ENCODE data around the gene DAGLB.
"Not testable (repeated sequence)": the region's sequence is repeated elsewhere in the genome, so short reads cannot be mapped to it uniquely, and the experiment has no call there.

The DAGLB gene, protein sequence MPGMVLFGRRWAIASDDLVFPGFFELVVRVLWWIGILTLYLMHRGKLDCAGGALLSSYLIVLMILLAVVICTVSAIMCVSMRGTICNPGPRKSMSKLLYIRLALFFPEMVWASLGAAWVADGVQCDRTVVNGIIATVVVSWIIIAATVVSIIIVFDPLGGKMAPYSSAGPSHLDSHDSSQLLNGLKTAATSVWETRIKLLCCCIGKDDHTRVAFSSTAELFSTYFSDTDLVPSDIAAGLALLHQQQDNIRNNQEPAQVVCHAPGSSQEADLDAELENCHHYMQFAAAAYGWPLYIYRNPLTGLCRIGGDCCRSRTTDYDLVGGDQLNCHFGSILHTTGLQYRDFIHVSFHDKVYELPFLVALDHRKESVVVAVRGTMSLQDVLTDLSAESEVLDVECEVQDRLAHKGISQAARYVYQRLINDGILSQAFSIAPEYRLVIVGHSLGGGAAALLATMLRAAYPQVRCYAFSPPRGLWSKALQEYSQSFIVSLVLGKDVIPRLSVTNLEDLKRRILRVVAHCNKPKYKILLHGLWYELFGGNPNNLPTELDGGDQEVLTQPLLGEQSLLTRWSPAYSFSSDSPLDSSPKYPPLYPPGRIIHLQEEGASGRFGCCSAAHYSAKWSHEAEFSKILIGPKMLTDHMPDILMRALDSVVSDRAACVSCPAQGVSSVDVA

GRCh38 chr7:6447581-6448199, at the start of gene DAGLB:
Gene DAGLB, minus strand, starts transcription at chr7:6447954. Its CDS starts 112 bp downstream, at chr7:6447842.
- peak; percentile 89 to 94 for DNase-seq (ENCODE audit: low read depth in 2 of 2)

DNA sequence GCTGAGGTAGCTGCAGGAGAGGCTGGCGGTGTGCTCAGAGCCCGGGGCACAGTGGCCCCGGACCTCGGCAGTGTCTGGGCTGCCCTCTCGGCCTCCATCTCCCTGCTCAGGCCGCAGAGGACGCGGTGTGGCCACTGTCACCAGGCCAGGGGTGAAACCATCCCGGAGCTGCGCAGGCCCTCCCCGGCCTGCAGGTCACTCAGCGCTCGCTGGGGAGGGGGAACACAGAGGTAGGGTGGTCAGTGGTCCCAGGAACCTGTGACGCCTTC, 49.8 kb upstream of the DAGLB start:
- no peak for DNase-seq (ENCODE audit: low read depth in 2 of 2)

DNA sequence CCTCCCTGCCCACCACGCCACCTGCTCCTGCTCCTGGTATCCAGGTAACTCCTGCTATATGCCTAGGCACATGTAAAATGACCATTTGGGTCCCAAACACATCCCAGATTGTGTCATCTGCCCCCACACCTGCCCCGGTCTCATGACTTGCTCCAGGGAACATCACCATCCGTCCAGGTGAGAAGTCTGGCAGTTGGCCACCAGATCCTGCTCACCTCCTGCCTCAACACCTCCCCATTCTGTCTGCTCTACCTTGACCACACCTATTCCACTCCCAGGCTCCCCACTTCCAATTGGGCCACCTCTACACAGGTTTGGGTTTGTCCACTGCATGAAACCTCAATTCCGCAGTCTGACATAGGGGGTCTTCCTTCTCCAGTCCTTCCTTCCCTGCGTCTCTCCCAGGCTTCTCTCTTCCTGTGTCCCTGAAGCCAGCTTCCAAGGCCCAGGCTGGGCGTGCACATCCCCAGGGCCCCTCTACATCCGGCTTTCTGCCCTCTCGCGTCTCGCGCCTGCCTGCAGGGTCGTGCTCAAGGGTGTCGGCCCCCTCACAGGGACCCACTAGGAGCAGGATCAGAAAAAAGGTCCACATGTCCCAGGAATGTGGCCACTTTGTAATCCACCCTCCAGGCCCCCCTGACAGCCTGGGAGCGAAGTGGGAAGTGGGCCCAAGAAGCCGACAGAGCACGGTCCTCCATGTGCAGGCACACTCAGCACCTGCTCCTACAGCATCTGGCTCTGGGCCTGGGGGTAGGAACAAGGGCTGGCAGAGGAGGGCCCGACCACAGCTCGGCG, 49.3 kb upstream of the DAGLB start:
- DNase-seq (ENCODE audit: low read depth in 2 of 2) = no peak

- DNase-seq (ENCODE audit: low read depth in 2 of 2) = no peak
Observed at GRCh38 chr7:6495597-6496262, 48.0 kb upstream of the DAGLB start.

DNA sequence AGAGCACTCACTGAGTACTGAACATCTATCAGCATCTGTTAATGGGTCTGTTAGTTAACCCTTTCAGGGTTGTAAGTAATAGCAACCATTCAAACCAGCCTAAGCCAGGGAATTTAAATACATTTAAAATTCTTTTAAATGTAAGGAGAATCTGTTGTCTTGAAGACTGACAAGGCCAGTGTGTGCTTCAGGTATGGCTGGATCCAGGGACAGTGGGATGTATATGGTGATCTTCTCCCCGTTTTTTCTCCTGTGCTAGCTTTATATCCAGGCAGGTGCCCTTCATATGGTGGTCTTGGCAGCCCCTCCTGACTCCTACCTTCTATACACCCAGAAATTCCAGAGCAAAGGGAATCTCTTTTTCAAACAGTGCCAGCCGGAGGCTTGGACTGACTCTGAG, 46.6 kb upstream of the DAGLB start:
- no peak for DNase-seq (ENCODE audit: low read depth in 2 of 2)

DNA sequence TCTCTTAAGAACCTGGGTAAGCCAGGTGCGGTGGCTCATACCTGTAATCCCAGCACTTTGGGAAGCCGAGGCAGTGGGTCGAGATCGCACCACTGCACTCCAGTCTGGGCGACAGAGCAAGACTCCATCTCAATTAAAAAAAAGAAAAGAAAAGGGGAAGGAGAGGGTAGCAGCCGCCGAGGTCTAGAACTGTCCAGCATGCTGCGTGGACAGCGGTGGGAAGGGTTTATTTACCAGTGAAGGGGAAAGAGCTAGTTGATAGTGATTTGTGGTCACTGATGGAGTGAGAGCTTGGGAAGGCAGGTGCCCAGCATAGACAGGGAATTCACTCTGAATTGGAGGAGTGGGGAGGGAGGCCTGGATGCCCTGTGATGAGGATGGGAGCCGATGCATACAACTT, 43.4 kb upstream of the DAGLB start:
- DNase-seq (ENCODE audit: low read depth in 2 of 2) = no peak

DNA sequence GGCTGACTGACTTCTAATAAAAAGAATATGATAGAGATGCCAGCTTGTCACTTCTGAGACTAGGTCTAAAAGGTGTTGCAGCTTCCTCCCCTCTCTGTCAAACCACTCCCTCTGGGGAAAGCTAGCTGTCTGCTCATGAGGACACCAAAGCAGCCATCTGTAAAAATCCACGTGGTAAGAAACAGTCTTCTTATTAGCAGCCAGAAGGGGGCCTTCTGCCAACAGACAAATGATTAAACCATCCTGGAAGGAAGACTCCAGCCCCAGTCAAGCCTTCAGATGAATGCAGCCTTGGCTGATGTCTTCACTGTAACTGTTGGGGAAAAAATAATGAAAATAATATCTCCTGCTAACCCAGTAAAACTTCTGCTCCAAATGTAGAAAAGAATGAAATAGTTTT, 41.9 kb upstream of the DAGLB start:
- DNase-seq (ENCODE audit: low read depth in 2 of 2) = no peak

GRCh38 chr7:6487184-6487545, 39.4 kb upstream of the DAGLB start:
- DNase-seq (ENCODE audit: low read depth in 2 of 2) = no peak

DNA sequence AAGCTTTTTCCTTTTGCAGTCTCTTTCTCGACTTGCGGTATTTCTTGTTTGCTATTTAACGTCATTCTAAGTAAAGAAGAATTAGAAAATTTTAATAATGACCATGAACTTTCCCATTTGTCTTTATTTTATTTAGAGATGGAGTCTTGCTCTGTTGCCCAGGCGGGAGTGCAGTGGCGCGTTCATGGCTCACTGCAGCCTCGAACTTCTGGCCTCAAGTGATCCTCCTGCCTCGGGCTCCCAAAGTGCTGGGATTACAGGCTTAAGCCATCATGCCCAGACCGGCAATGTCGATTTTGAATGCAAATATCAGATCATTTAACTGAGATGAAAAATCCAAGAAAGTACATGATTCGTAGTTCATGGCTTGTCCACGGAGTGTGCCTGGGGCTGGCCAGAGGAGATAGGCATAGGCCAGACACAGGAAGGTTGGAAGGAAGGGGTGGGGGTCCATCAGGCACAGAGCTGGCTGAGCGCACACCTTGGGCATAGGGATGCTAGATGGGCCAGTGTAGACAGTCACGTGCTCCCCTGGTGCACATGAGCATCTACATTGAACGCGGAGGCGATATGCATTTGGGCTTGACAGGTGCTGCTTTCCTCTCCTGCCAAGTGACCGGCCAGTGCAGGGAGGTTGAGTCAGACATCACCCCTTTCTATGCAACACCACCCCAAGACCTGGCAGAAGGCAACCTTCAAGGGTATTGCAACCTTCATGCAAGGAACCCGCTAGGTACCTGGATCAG, 38.9 kb upstream of the DAGLB start:
- DNase-seq (ENCODE audit: low read depth in 2 of 2) = no peak

DNA sequence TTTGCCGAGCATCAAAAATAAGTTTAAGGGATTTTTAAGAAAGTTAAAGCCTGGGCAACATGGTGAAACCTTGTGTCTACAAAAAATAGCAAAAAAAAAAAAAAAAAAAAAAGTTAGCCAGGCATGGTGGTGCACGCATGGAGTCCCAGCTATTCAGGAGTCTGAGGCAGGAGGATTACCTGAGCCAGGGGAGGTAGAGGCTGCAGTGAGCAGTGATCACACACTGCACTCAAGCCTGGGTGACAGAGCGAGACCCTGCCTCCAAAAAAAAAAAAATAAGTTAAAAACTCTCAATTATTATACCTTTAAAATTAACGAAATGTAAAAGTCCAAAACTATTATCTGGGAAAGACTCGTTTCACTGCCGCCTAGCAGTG, 35.0 kb upstream of the DAGLB start:
- no peak for DNase-seq (ENCODE audit: low read depth in 2 of 2)

DNA sequence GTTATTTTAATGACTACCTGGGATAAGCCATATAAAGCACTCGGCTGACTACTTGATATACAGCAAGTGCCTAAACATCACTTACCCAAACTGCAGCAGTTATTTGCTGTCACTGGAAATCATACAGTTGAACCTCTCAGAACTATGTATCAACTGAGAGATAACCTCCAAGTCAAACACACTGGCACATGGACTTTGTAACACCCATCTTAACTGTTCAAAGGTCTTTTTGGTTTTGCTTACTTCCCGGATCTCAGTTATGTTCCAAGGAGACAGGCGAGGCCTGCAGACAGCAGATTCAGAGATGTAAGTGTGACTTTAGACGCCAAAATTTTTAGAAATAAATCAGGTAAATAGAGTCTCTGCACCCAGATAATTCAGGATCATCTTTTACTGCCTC, 34.6 kb upstream of the DAGLB start:
- DNase-seq (ENCODE audit: low read depth in 2 of 2) = no peak

DNA sequence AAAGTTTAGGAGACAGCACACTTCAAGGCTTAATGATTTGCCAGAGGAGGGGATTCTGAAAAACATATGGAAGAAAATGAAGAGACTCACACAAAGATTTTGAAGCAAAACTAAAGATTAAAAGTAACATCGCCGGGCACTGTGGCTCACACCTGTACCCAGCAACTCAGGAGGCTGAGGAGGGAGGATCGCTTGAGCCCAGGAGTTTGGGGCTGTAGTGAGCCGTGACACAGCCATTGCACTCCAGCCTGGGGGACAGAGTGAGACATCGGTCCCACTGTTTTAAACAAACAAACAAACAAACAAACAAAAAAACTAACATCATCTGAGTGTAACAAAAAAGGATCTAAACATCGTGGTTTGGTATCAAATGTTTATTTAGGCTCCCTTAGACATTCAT, 33.7 kb upstream of the DAGLB start:
- DNase-seq (ENCODE audit: low read depth in 2 of 2) = no peak

DNA sequence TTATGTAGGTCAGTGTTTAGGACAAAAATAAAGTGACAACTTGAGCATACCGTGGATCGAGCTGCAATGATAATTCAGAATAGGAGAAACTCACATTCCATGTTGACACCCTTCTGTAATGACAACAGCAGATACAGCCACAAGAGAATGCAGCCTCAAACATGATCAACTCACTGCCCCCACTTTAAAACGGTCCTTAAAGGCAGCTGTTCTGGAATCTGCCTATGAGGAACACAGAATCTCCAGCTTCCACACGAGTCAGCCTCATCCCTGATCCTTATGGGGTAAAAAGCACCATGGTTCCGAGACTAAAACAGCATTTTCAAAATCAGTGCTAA, 32.5 kb upstream of the DAGLB start:
- no peak for DNase-seq (ENCODE audit: low read depth in 2 of 2)

- DNase-seq (ENCODE audit: low read depth in 2 of 2) = no peak
Observed at GRCh38 chr7:6479067-6479466, 31.3 kb upstream of the DAGLB start.

GRCh38 chr7:6478186-6478585, 30.4 kb upstream of the DAGLB start:
- no peak for DNase-seq (ENCODE audit: low read depth in 2 of 2)

- no peak for DNase-seq (ENCODE audit: low read depth in 2 of 2)
Observed at GRCh38 chr7:6477318-6477660, 29.5 kb upstream of the DAGLB start.

GRCh38 chr7:6476596-6477317, 29.0 kb upstream of the DAGLB start:
- no peak for DNase-seq (ENCODE audit: low read depth in 2 of 2)

DNA sequence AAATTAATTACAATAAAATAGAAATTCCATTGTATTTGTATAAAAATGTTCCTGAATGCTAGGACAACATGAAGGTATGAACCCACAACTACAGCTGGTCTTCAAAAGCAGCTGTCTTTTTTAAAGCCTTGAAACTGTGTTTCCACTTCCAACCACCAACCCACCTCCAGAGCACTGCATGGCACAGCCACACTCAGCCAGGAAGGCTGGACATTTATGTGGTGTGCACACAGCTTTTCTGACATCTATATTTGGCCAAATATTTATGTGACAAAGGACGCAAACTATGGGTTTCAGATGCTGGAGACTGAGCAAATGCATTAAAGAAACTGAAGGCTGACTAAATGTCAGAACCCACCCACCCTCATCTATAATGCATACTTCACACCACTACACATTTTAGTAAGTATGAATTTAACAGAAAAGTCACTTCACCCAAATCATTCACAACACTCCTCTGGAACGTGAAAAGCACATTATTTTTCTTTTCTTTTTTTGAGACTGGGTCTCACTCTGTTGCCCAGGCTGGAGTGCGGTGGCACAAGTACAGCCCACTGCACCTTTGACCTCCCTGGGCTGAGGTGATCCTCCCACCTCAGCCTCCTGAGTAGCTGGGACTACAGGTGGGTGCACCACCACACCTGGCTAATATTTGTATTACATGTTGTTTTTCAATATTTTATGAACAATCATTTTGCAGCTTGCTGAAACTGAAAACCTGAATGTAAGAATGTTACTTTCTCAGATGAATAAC, 27.9 kb upstream of the DAGLB start:
- no peak for DNase-seq (ENCODE audit: low read depth in 2 of 2)

GRCh38 chr7:6465862-6466261, 18.1 kb upstream of the DAGLB start:
- DNase-seq (ENCODE audit: low read depth in 2 of 2) = no peak

- DNase-seq (ENCODE audit: low read depth in 2 of 2) = not testable (repeated sequence)
Observed at GRCh38 chr7:6463609-6464008, 15.9 kb upstream of the DAGLB start.
